ENCODE results near the gene SEC23B. TPM values are rescaled to one million over a fixed set of nuclear protein-coding genes. Genes with fewer than 3 reads are reported as not detected.
"Not testable (repeated sequence)": the region's sequence is repeated elsewhere in the genome, so short reads cannot be mapped to it uniquely, and the experiment has no call there.

SEC23B gene
- total and polyA plus RNA-seq, 2 of the 4 experiments (the other 2 are of a cell fraction) = 51.5 to 78.9 TPM

- BruUV-seq (replicated peaks); H3K4me1 ChIP-seq (ENCODE audit: control insufficient read depth, insufficient read depth, low read length); H2BK120ac ChIP-seq (ENCODE audit: low read depth, low read length); H3K18ac ChIP-seq (ENCODE audit: low read depth, low read length); H2AK9ac ChIP-seq (replicated peaks; ENCODE audit: low read depth, low read length, poor library complexity); H3K79me1 ChIP-seq (ENCODE audit: low read depth in 1 of 2, low read length in 2 of 2); H4K91ac ChIP-seq (ENCODE audit: insufficient read depth, low read depth, low read length); H2AK5ac ChIP-seq (ENCODE audit: low read depth, low read length); intact Hi-C loops (cut with micrococcal nuclease); H4K20me1 ChIP-seq (ENCODE audit: insufficient read depth, low read length); DNase-seq; H3K9me1 ChIP-seq (ENCODE audit: insufficient read depth, low read length); H3K4me3 ChIP-seq (ENCODE audit: insufficient read depth, low read depth, low read length); H3K27ac ChIP-seq (ENCODE audit: insufficient read depth, low read length); CTCF ChIA-PET; H3K56ac ChIP-seq (ENCODE audit: extremely low read depth, insufficient read depth, low read length); H4K5ac ChIP-seq (ENCODE audit: low read depth, low read length); H2BK20ac ChIP-seq (ENCODE audit: low read depth, low read length); ATAC-seq (ENCODE audit: low read depth); H3K4ac ChIP-seq (ENCODE audit: low read depth, low read length); POLR2A ChIA-PET (ENCODE audit: unreplicated experiment); H4K8ac ChIP-seq (ENCODE audit: low read depth in 2 of 2, low read length in 2 of 2); H3K23ac ChIP-seq (ENCODE audit: low read depth, low read length); H2AFZ ChIP-seq (replicated peaks; ENCODE audit: low read length, poor library complexity); dilution Hi-C loops (cut with HindIII; ENCODE audit: low sequenced_read_pairs, unreplicated experiment); H3K9me3 ChIP-seq (ENCODE audit: control insufficient read depth, insufficient read depth, low read length); H3K9ac ChIP-seq (ENCODE audit: low read depth, low read length); H3K14ac ChIP-seq (replicated peaks; ENCODE audit: low read depth, low read length); H3K4me2 ChIP-seq (ENCODE audit: low read depth, low read length); H3K27me3 ChIP-seq (ENCODE audit: control insufficient read depth, insufficient read depth, low read length); H2BK5ac ChIP-seq (ENCODE audit: low read depth, low read length, poor library complexity, severe bottlenecking); H2BK15ac ChIP-seq (ENCODE audit: low read depth, low read length): not testable (repeated sequence)
- 85% methylated on average over 10 of the region's 14 CpGs; no CpG with 5 or more reads in 1 of the 2 experiments for WGBS, 2 experiments (ENCODE audit: extremely low coverage in 2 of 2, insufficient read length in 1 of 2)
- H3K36me3 ChIP-seq (ENCODE audit: control insufficient read depth, insufficient read depth, low read length) = peaks cover 47% of the 10 kb centered on the region
- in situ Hi-C loops (cut with MboI; ENCODE audit: low sequenced_read_pairs) = loop anchor here (25.0 kb wide), 2 partner anchors 111 to 1511 kb away; no protein-coding TSS in a partner anchor
Measured at GRCh38 chr20:18526761-18527160, 19.0 kb downstream of the SEC23B start.

All from IMR-90 (cell line).